Nephron progenitor cell (in vitro differentiated cells): ENCODE data around the gene NR2F6.

ENCODE experiments used
- DNase-seq: peaks from one replicate; pipeline ENCODE4 v3.0.0; 2021
- H3K27ac Mint-ChIP-seq: 2 replicates; pipeline ENCODE4 v1.8.0; 2021; ENCODE audit warnings: mild to moderate bottlenecking, moderate library complexity, mixed read lengths
- H3K27me3 Mint-ChIP-seq: 2 replicates; pipeline ENCODE4 v1.8.0; 2021; ENCODE audit warnings: mild to moderate bottlenecking, low read depth, mixed read lengths; ENCODE audit not compliant: poor library complexity
- H3K36me3 Mint-ChIP-seq: 2 replicates; pipeline ENCODE4 v1.8.0; 2021; ENCODE audit warnings: low read depth, mixed read lengths
- H3K4me1 Mint-ChIP-seq: 2 replicates; pipeline ENCODE4 v1.8.0; 2021; ENCODE audit warnings: mixed read lengths
- H3K4me3 Mint-ChIP-seq: 2 replicates; pipeline ENCODE4 v1.8.0; 2021; ENCODE audit warnings: mild to moderate bottlenecking, moderate library complexity, mixed read lengths
- H3K9me3 Mint-ChIP-seq: 2 replicates; pipeline ENCODE4 v1.8.0; 2021; ENCODE audit warnings: mild to moderate bottlenecking, moderate library complexity, mixed read lengths
- TF ChIP-seq, protein P1 (sequence below): fragments of 200-600 bp; sonication (generic); IDR thresholded peaks from 2 replicates; pipeline ENCODE4 v1.5.0; 2021; ENCODE audit warnings: antibody characterized with exemption

The NR2F6 gene

GRCh38 chr19:17255150-17255621, 9.5 kb upstream of the NR2F6 start:
- TF ChIP-seq, protein P1, sequence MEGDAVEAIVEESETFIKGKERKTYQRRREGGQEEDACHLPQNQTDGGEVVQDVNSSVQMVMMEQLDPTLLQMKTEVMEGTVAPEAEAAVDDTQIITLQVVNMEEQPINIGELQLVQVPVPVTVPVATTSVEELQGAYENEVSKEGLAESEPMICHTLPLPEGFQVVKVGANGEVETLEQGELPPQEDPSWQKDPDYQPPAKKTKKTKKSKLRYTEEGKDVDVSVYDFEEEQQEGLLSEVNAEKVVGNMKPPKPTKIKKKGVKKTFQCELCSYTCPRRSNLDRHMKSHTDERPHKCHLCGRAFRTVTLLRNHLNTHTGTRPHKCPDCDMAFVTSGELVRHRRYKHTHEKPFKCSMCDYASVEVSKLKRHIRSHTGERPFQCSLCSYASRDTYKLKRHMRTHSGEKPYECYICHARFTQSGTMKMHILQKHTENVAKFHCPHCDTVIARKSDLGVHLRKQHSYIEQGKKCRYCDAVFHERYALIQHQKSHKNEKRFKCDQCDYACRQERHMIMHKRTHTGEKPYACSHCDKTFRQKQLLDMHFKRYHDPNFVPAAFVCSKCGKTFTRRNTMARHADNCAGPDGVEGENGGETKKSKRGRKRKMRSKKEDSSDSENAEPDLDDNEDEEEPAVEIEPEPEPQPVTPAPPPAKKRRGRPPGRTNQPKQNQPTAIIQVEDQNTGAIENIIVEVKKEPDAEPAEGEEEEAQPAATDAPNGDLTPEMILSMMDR, result no peak
- Mint-ChIP-seq H3K36me3 (no peaks in the 10 kb centered on the region), H3K4me1 (peaks cover 5% of the 10 kb centered on the region), H3K4me3 (no peak overlapping the region), H3K27ac (no peak overlapping the region), H3K27me3 (no peaks in the 10 kb centered on the region), H3K9me3 (no peaks in the 10 kb centered on the region)
- DNase-seq, result no peak

DNA sequence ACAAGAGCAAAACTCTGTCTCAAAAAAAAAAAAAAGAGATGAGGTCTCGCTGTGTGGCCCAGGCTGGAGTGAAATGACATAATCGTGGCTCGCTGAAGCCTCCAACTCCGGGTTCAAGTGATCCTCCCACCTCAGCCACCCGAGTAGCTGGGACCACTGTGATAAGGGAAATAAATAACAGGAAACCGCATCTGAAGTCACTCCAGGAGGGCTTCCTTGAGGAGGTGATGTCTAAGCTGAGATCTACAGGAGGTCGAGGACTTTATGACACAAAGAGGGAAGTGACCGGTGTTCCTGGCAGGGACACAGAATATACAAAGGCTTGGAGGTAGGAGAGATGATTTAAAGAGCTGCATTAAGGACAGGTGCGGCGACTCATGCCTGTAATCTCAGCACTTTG, 8.9 kb upstream of the NR2F6 start:
- H3K9me3 Mint-ChIP-seq, result no peaks in the 10 kb centered on the region
- H3K27me3 Mint-ChIP-seq, result no peaks in the 10 kb centered on the region
- H3K27ac Mint-ChIP-seq, result no peak overlapping the region
- H3K36me3 Mint-ChIP-seq, result no peaks in the 10 kb centered on the region
- H3K4me1 Mint-ChIP-seq, result peaks cover 9% of the 10 kb centered on the region
- H3K4me3 Mint-ChIP-seq, result no peak overlapping the region
- TF ChIP-seq, protein P1, result no peak
- no peak for DNase-seq

- no peak overlapping the region for H3K4me3 Mint-ChIP-seq
- H3K27ac Mint-ChIP-seq, result peak overlapping the region; percentile 94
- DNase-seq, result no peak
- peaks cover 41% of the 10 kb centered on the region for H3K4me1 Mint-ChIP-seq
- no peaks in the 10 kb centered on the region for H3K27me3 Mint-ChIP-seq
- TF ChIP-seq, protein P1, result no peak
- H3K36me3 Mint-ChIP-seq, result no peaks in the 10 kb centered on the region
- H3K9me3 Mint-ChIP-seq, result no peaks in the 10 kb centered on the region
These were observed 4.3 kb upstream of the NR2F6 start for GRCh38 chr19:17249887-17250548.

- Mint-ChIP-seq H3K27me3 (no peaks in the 10 kb centered on the region), H3K36me3 (no peaks in the 10 kb centered on the region), H3K9me3 (no peaks in the 10 kb centered on the region), H3K4me1 (peaks cover 44% of the 10 kb centered on the region), H3K4me3 (peak overlapping the region; percentile 57), H3K27ac (peak overlapping the region; percentile 98)
- TF ChIP-seq, protein P1, result no peak
- peak; percentile 76 for DNase-seq
These were observed 2.5 kb upstream of the NR2F6 start for GRCh38 chr19:17248011-17248776.

DNA sequence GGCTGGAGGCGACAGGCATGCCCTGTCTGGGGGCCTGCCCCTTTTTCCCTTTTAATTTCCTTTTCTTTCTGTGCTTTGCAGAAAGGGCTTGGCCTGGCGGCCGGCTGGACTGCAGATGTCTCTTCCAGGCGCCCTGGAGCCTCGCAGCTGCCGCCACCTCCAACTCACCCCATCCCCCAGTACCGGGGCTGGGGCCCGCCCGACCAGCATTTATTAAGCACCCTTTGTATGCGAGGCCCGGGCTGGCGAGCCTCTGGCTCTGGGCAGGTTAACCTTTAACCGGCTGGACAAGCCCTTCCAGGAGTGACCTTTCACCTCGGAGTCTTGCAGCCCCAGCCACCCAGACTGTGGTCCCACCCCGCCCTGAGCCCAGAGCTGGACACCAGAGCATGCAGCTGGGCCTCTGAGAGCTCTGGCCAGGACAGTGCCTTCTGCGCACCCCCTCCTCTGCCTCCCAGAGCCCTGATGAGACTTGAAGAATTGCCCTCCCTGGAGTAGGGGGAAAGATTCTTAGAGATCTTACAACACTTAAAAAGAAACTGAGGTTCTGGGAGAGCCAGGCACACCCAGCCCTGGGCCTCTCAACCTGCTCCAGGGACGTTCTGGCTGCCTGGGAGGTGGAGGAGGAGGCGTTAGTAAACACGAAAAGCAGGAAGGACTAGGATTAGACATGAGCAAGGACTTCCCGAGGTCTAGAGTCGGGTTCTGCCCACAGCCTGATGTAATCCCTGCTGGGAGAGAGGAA, 1.1 kb upstream of the NR2F6 start:
- TF ChIP-seq, protein P1, result no peak
- Mint-ChIP-seq H3K36me3 (no peaks in the 10 kb centered on the region), H3K9me3 (no peaks in the 10 kb centered on the region), H3K4me3 (peak overlapping the region; percentile 80), H3K27ac (peak overlapping the region; percentile 99), H3K27me3 (no peaks in the 10 kb centered on the region), H3K4me1 (peaks cover 57% of the 10 kb centered on the region)
- DNase-seq, result peak; percentile 49
